Stimulated activated CD8-positive, alpha-beta memory T cell treated with anti-CD3 and anti-CD28 coated beads, Interleukin-15, amount 100 ng/mL, for 48 hours (primary cell): ENCODE results near the gene PRRT2.
"Not testable (repeated sequence)": the region's sequence is repeated elsewhere in the genome, so short reads cannot be mapped to it uniquely, and the experiment has no call there.

ENCODE experiments used
- DNase-seq, 2 donors: peaks; one replicate each; pipeline ENCODE4 v3.0.0-alpha.2; 2020; ENCODE audit warnings: low read depth in 2 of 2

Gene PRRT2

GRCh38 chr16:29833219-29833618 is 21.2 kb downstream of the PRRT2 start:
- DNase-seq = not testable (repeated sequence)

GRCh38 chr16:29834079-29834478 is 22.1 kb downstream of the PRRT2 start:
- no peak for DNase-seq

- no peak for DNase-seq
Observed at GRCh38 chr16:29835926-29836325, 23.9 kb downstream of the PRRT2 start.

GRCh38 chr16:29836623-29837022 is 24.6 kb downstream of the PRRT2 start:
- no peak for DNase-seq

- DNase-seq = no peak
Observed at GRCh38 chr16:29837841-29838240, 25.8 kb downstream of the PRRT2 start.

- DNase-seq = no peak
Observed at GRCh38 chr16:29839822-29840221, 27.8 kb downstream of the PRRT2 start.

GRCh38 chr16:29840240-29840639 is 28.2 kb downstream of the PRRT2 start:
- no peak for DNase-seq

- no peak for DNase-seq
Observed at GRCh38 chr16:29841631-29842030, 29.6 kb downstream of the PRRT2 start.

GRCh38 chr16:29842732-29843346 is 30.8 kb downstream of the PRRT2 start:
- DNase-seq = no peak

- DNase-seq = no peak
Observed at GRCh38 chr16:29843931-29844330, 31.9 kb downstream of the PRRT2 start.

GRCh38 chr16:29844575-29845331 is 32.8 kb downstream of the PRRT2 start:
- DNase-seq = no peak

GRCh38 chr16:29845656-29846055 is 33.7 kb downstream of the PRRT2 start:
- no peak for DNase-seq

- peak; percentile 71 to 73 for DNase-seq
Observed at GRCh38 chr16:29848420-29849297, 36.7 kb downstream of the PRRT2 start.

- no peak for DNase-seq
Observed at GRCh38 chr16:29849505-29849904, 37.5 kb downstream of the PRRT2 start.

- no peak for DNase-seq
Observed at GRCh38 chr16:29850998-29851397, 39.0 kb downstream of the PRRT2 start.

GRCh38 chr16:29852654-29853053 is 40.7 kb downstream of the PRRT2 start:
- no peak for DNase-seq

GRCh38 chr16:29854520-29855100 is 42.6 kb downstream of the PRRT2 start:
- DNase-seq = no peak

- no peak for DNase-seq
Observed at GRCh38 chr16:29857133-29857760, 45.3 kb downstream of the PRRT2 start.

GRCh38 chr16:29858149-29858849 is 46.3 kb downstream of the PRRT2 start:
- DNase-seq = no peak

GRCh38 chr16:29858974-29859373 is 47.0 kb downstream of the PRRT2 start:
- no peak for DNase-seq

- DNase-seq = no peak
Observed at GRCh38 chr16:29860218-29860617, 48.2 kb downstream of the PRRT2 start.
